HepG2 (cell line): ENCODE results near the gene NME9. TPM values are rescaled to one million over a fixed set of nuclear protein-coding genes. Genes with fewer than 3 reads are reported as not detected.

Experiments
- ATAC-seq: fragments of 200-7000 bp; cut with Tn5 transposase; 3 replicates; pipeline ENCODE4 v1.9.1; 2020; ENCODE audit warnings: mild to moderate bottlenecking, moderate library complexity
- BruUV-seq: library from RNA; stranded (reverse); fragments of 400-500 nt; replicated peaks from 2 replicates; lab custom pipeline; 2021; lab: Mats Ljungman, UMichigan
- CTCF ChIA-PET: fragments of 300-600 bp; formaldehyde crosslinking; extraction: SDS; loops from one replicate; lab custom pipeline; 2021; ENCODE audit warnings: low total read pairs, inconsistent platforms, low intra/inter-chr PET ratio; lab: Yijun Ruan, JAX
- POLR2A ChIA-PET: fragments of 350-600 bp; sonication (Branson Sonifier 250); formaldehyde crosslinking; loops from one replicate; lab custom pipeline; 2020; ENCODE audit warnings: antibody characterized with exemption, inconsistent platforms; lab: Yijun Ruan, JAX
- DNase-seq: peaks from one replicate; pipeline ENCODE4 v3.0.0-alpha.2; 2015; ENCODE audit warnings: low spot score
- FAIRE-seq: peaks from 3 replicates; lab custom pipeline; 2011; peaks lifted over from hg19 to GRCh38; lab: Jason Lieb, UNC
- H2AFZ ChIP-seq: one replicate; pipeline ENCODE4 v1.6.1; 2011; ENCODE audit warnings: low read length, inconsistent platforms
- H3K27ac ChIP-seq: fragments of 300-600 bp; 3 replicates; pipeline ENCODE4 v1.8.0; 2011; ENCODE audit warnings: mixed run types, mild to moderate bottlenecking, mixed read lengths, low read length, inconsistent platforms; ENCODE audit not compliant: insufficient read depth; ENCODE audit errors: extremely low read length
- H3K27me3 ChIP-seq, 2 experiments: fragments of 200-600 bp in 1 of 2; 2 replicates in 1 of 2; 3 replicates in 1 of 2; pipeline versions ENCODE4 v1.6.0 to v1.8.0; 2011; ENCODE audit warnings: low read length in 2 of 2, mild to moderate bottlenecking in 2 of 2, moderate library complexity in 2 of 2, inconsistent platforms in 1 of 2; ENCODE audit not compliant: insufficient read depth in 2 of 2, control insufficient read depth in 1 of 2
- H3K36me3 ChIP-seq, 2 experiments: fragments of 200-600 bp in 1 of 2; replicated peaks in 1 of 2; 2 replicates in 1 of 2; 3 replicates in 1 of 2; pipeline versions ENCODE4 v1.5.1 to v1.8.0; 2011; ENCODE audit warnings: low read length in 2 of 2, inconsistent platforms in 1 of 2; ENCODE audit not compliant: insufficient read depth in 2 of 2, control insufficient read depth in 1 of 2
- H3K4me1 ChIP-seq: 2 replicates; pipeline ENCODE4 v1.5.1; 2012; ENCODE audit warnings: low read length, inconsistent platforms; ENCODE audit not compliant: insufficient read depth
- H3K4me2 ChIP-seq: 2 replicates; pipeline ENCODE4 v1.6.0; 2011; ENCODE audit warnings: low read depth, low read length, inconsistent platforms
- H3K4me3 ChIP-seq, 3 experiments: fragments of 200-600 bp in 1 of 3; sonication (generic), shearing (Covaris generic) in 1 of 3; replicated peaks in 1 of 3; 2 replicates each; pipeline ENCODE4 v1.5.1; 2011 to 2016; ENCODE audit warnings: low read length in 3 of 3, inconsistent platforms in 2 of 3, low read depth in 2 of 3, mild to moderate bottlenecking in 2 of 3, control low read depth in 1 of 3, mixed read lengths in 1 of 3; ENCODE audit not compliant: insufficient read depth in 1 of 3
- H3K79me2 ChIP-seq: one replicate; pipeline ENCODE4 v1.6.1; 2011; ENCODE audit warnings: low read length, inconsistent platforms; ENCODE audit not compliant: insufficient read depth
- H3K9ac ChIP-seq: 2 replicates; pipeline ENCODE4 v1.6.0; 2011; ENCODE audit warnings: mild to moderate bottlenecking, low read depth, low read length, inconsistent platforms; ENCODE audit not compliant: insufficient read depth
- H3K9me3 ChIP-seq: 2 replicates; pipeline ENCODE4 v1.5.1; 2012; ENCODE audit warnings: mild to moderate bottlenecking, low read length
- H4K20me1 ChIP-seq: 2 replicates; pipeline ENCODE4 v1.6.0; 2011; ENCODE audit warnings: inconsistent platforms, mild to moderate bottlenecking, low read length, moderate library complexity; ENCODE audit not compliant: insufficient read depth
- BHLHE40 ChIP-seq: IDR thresholded peaks from 2 replicates; pipeline ENCODE4 v1.6.1; 2011; ENCODE audit warnings: low read length, improper control_type of control experiment
- CEBPB ChIP-seq: IDR thresholded peaks from 2 replicates; pipeline ENCODE4 v1.6.1; 2011; ENCODE audit warnings: low read depth, low read length, improper control_type of control experiment, borderline replicate concordance
- DR1 ChIP-seq: sonication (generic); formaldehyde crosslinking; IDR thresholded peaks from 2 replicates; pipeline ENCODE4 v1.8.0; 2021; ENCODE audit warnings: mild to moderate bottlenecking, missing genetic modification reagents, inconsistent platforms
- HOXA9 ChIP-seq: sonication (generic); formaldehyde crosslinking; IDR thresholded peaks from 2 replicates; pipeline ENCODE4 v1.8.1; 2022; ENCODE audit warnings: missing genetic modification reagents, mild to moderate bottlenecking, moderate library complexity, borderline replicate concordance
- RARA ChIP-seq: IDR thresholded peaks from 2 replicates; pipeline ENCODE4 v1.6.1; 2016; ENCODE audit warnings: missing genetic modification reagents, missing compliant biosample characterization
- SMAD3 ChIP-seq: sonication (generic); formaldehyde crosslinking; IDR thresholded peaks from 2 replicates; pipeline ENCODE4 v1.4.0; 2020; ENCODE audit warnings: missing genetic modification reagents
- THYN1 ChIP-seq: sonication (generic); formaldehyde crosslinking; IDR thresholded peaks from 2 replicates; pipeline ENCODE4 v1.8.1; 2023; ENCODE audit warnings: low read depth, mild to moderate bottlenecking, moderate library complexity, missing genetic modification reagents, borderline replicate concordance
- ZNF136 ChIP-seq: sonication (generic); formaldehyde crosslinking; IDR thresholded peaks from 2 replicates; pipeline ENCODE4 v1.8.1; 2022; ENCODE audit warnings: low read depth, mild to moderate bottlenecking, moderate library complexity, missing genetic modification reagents
- ZNF430 ChIP-seq: sonication (generic); formaldehyde crosslinking; IDR thresholded peaks from 2 replicates; pipeline ENCODE4 v1.9.0; 2021; ENCODE audit warnings: mild to moderate bottlenecking, missing genetic modification reagents
- WGBS: methylation state at CpG from one replicate; pipeline ENCODE4 v1.1.6; 2017; ENCODE audit warnings: low lambda C conversion rate; 5-methylcytosine and 5-hydroxymethylcytosine counted together
- in situ Hi-C: cut with HindIII; loops from 2 replicates; pipeline ENCODE4 v1.10.0; 2017; ENCODE audit warnings: low pct_unique_long_range_greater_than_20kb; ENCODE audit not compliant: extremely low pct_ligation_motif_present
- intact Hi-C: fragments of 100-400 bp; cut with micrococcal nuclease; formaldehyde crosslinking; loops from one replicate; pipeline ENCODE4 v1.10.0; 2022; ENCODE audit not compliant: unreplicated experiment
- polyA plus RNA-seq, 8 experiments: library from polyadenylated mRNA; depleted of rRNA in 3 of 8; stranded (reverse) in 7 of 8; unstranded in 1 of 8; fragments of >200 nt; fragmentation: Illumina TruSeq in 4 of 8; extraction: Trizol in 4 of 8; gene quantifications; 2 replicates each; pipeline versions ENCODE4 v1.2.1 to v1.2.3, GENCODE V29; 2011 to 2016; ENCODE audit warnings: low read depth in 4 of 8, missing spikeins in 1 of 8, mixed read lengths in 1 of 8; ENCODE audit not compliant: insufficient read depth in 1 of 8
- total RNA-seq, 5 experiments: library from RNA; depleted of rRNA; stranded (reverse); fragments of >200 nt; fragmentation: Illumina TruSeq; extraction: Trizol; gene quantifications; 2 replicates each; pipeline ENCODE4 v1.2.3, GENCODE V29; 2016; ENCODE audit warnings: low read depth in 1 of 5
- TF ChIP-seq, protein P1 (sequence below): sonication (generic); formaldehyde crosslinking; IDR thresholded peaks from 2 replicates; pipeline ENCODE4 v1.5.0; 2020; ENCODE audit warnings: missing genetic modification reagents, mild to moderate bottlenecking, borderline replicate concordance
- TF ChIP-seq, protein P2 (sequence below): sonication (generic); formaldehyde crosslinking; conservative IDR thresholded peaks from 2 replicates; pipeline ENCODE4 v1.4.0; 2020; ENCODE audit warnings: missing genetic modification reagents
- TF ChIP-seq, protein P3 (sequence below): sonication (generic); formaldehyde crosslinking; IDR thresholded peaks from 2 replicates; pipeline ENCODE4 v1.4.0; 2020; ENCODE audit warnings: mild to moderate bottlenecking, missing genetic modification reagents
- TF ChIP-seq, protein P4 (sequence below): IDR thresholded peaks from 2 replicates; pipeline ENCODE4 v1.6.1; 2016; ENCODE audit warnings: mild to moderate bottlenecking

NME9 gene
- total and polyA plus RNA-seq, 2 of the 13 experiments (the other 11 are each of a cell fraction or from before 2014, with no cell fraction given), result not detected

DNA sequence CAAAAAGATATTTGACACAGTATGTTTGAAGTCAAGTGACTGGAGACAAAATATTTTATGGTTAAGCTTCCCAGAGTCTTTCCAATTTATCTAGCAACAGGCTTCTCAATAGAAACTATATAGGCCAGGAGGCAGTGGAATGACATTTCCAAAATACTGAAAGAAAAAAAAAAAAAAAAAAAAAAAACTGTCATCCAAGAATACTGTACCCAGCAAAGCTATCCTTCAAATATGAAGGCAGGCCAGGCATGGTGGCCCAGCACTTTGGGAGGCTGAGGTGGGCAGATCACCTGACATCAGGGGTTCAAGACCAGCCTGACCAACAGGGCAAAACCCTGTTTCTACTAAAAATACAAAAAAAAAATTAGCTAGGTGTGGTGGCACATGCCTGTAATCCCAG lies 20.9 kb downstream of the NME9 start:
- no peak overlapping the region for H3K4me3 ChIP-seq
- FAIRE-seq, result no peak
- H3K27me3 ChIP-seq, result no peaks in the 10 kb centered on the region

DNA sequence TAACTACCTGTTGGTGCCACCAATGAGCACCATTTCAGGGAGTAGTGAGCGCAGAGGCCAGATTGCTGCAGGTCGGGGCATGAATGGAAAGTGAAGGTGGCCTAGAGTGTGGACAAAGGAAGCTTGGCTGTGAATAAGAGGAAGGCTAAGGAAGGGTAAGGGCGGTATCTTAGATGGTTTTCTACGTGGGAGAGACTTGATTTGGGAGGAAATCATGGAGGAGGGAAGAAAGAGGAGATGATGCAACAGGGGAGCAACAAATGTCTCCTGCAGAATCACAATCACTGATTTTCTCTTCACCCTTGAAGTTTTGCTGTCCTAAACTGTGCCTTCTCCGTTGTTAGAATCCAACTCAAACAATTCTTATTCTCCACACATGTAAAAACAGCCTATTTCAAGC lies 21.8 kb downstream of the NME9 start:
- Histone ChIP-seq H3K4me1 (no peaks in the 10 kb centered on the region), H3K36me3 (no peaks in the 10 kb centered on the region), H3K4me2 (no peak overlapping the region), H3K4me3 (no peak overlapping the region), H2AFZ (no peak overlapping the region), H3K27me3 (no peaks in the 10 kb centered on the region), H3K9me3 (peaks cover 23% of the 10 kb centered on the region), H3K9ac (no peak overlapping the region), H4K20me1 (no peaks in the 10 kb centered on the region), H3K27ac (no peak overlapping the region), H3K79me2 (no peaks in the 10 kb centered on the region)
- 31% methylated on average over 5 of the region's 5 CpGs for WGBS
- DNase-seq (no peak), FAIRE-seq (no peak), ATAC-seq (no peak)
- BruUV-seq, result no TSS peak
- ChIA-PET POLR2A (no interaction called here), CTCF (no interaction called here)
- TF ChIP-seq CEBPB (no peak; the same call in 1 of the 2 replicates), THYN1 (CRISPR knock-in tag) (no peak), HOXA9 (no peak), BHLHE40 (no peak), SMAD3 (CRISPR knock-in tag) (no peak), DR1 (CRISPR knock-in tag) (no peak), ZNF430 (CRISPR knock-in tag) (no peak)
- TF ChIP-seq, protein P1, sequence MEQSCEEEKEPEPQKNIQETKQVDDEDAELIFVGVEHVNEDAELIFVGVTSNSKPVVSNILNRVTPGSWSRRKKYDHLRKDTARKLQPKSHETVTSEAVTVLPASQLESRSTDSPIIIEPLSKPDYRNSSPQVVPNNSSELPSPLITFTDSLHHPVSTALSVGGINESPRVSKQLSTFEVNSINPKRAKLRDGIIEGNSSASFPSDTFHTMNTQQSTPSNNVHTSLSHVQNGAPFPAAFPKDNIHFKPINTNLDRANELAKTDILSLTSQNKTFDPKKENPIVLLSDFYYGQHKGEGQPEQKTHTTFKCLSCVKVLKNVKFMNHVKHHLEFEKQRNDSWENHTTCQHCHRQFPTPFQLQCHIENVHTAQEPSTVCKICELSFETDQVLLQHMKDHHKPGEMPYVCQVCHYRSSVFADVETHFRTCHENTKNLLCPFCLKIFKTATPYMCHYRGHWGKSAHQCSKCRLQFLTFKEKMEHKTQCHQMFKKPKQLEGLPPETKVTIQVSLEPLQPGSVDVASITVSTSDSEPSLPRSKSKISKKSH (CRISPR knock-in tag), result no peak
- TF ChIP-seq, protein P2, sequence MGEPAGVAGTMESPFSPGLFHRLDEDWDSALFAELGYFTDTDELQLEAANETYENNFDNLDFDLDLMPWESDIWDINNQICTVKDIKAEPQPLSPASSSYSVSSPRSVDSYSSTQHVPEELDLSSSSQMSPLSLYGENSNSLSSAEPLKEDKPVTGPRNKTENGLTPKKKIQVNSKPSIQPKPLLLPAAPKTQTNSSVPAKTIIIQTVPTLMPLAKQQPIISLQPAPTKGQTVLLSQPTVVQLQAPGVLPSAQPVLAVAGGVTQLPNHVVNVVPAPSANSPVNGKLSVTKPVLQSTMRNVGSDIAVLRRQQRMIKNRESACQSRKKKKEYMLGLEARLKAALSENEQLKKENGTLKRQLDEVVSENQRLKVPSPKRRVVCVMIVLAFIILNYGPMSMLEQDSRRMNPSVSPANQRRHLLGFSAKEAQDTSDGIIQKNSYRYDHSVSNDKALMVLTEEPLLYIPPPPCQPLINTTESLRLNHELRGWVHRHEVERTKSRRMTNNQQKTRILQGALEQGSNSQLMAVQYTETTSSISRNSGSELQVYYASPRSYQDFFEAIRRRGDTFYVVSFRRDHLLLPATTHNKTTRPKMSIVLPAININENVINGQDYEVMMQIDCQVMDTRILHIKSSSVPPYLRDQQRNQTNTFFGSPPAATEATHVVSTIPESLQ, result no peak
- TF ChIP-seq, protein P3, sequence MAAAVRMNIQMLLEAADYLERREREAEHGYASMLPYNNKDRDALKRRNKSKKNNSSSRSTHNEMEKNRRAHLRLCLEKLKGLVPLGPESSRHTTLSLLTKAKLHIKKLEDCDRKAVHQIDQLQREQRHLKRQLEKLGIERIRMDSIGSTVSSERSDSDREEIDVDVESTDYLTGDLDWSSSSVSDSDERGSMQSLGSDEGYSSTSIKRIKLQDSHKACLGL, result no peak
- in situ Hi-C loops, result no loop called here
- intact Hi-C loops, result no loop called here

More for the DNA sequence above, 20.9 kb downstream of the NME9 start:
- DNase-seq (no peak), ATAC-seq (no peak)
- Histone ChIP-seq H3K36me3 (no peaks in the 10 kb centered on the region), H3K4me2 (no peak overlapping the region), H3K9ac (no peak overlapping the region), H3K9me3 (peaks cover 23% of the 10 kb centered on the region), H3K27ac (no peak overlapping the region), H4K20me1 (no peaks in the 10 kb centered on the region), H3K79me2 (no peaks in the 10 kb centered on the region), H2AFZ (no peak overlapping the region), H3K4me1 (no peaks in the 10 kb centered on the region)
- ChIA-PET POLR2A (no interaction called here), CTCF (no interaction called here)
- no TSS peak for BruUV-seq
- in situ Hi-C loops (no loop called here), intact Hi-C loops (no loop called here)
- TF ChIP-seq, protein P4, sequence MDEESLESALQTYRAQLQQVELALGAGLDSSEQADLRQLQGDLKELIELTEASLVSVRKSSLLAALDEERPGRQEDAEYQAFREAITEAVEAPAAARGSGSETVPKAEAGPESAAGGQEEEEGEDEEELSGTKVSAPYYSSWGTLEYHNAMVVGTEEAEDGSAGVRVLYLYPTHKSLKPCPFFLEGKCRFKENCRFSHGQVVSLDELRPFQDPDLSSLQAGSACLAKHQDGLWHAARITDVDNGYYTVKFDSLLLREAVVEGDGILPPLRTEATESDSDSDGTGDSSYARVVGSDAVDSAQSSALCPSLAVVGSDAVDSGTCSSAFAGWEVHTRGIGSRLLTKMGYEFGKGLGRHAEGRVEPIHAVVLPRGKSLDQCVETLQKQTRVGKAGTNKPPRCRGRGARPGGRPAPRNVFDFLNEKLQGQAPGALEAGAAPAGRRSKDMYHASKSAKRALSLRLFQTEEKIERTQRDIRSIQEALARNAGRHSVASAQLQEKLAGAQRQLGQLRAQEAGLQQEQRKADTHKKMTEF (CRISPR knock-in tag), result no peak
- TF ChIP-seq RARA (CRISPR knock-in tag), result no peak
- peak; percentile 99 for TF ChIP-seq ZNF136 (CRISPR knock-in tag)
